ENCODE data around the gene FOSL2. TPM values are rescaled to one million over a fixed set of nuclear protein-coding genes. Genes with fewer than 3 reads are reported as not detected.

The FOSL2 gene
- total RNA-seq, 2 donors from 2014 or later = 27.5 to 33.9 TPM

GRCh38 chr2:28423856-28424605, 31.4 kb downstream of the FOSL2 start:
- Histone ChIP-seq H3K27ac (peak overlapping the region in 2 of 4 donors; percentile 6 to 44), H3K36me3 (replicated peaks in 1 of 2; ENCODE audit: insufficient read depth in 1 of 2, low read depth in 2 of 2) (no peaks in the 10 kb centered on the region), H3K4me3 (no peak overlapping the region), H3K4me1 (peaks cover 18% of the 10 kb centered on the region), H3K27me3 (no peaks in the 10 kb centered on the region), H3K9me3 (no peaks in the 10 kb centered on the region)
- TF ChIP-seq POLR2A (IDR thresholded peaks at IDR 0.05) (no peak), CTCF (IDR thresholded peaks at IDR 0.05) (no peak)
- peak in 2 of 4 donors; percentile 22 to 47 for DNase-seq
- 8 to 11% methylated on average over 7 of the region's 7 CpGs for WGBS, 2 donors
- intact Hi-C loops (cut with DNase I) = no loop called here
- peak; percentile 41 for ATAC-seq

GRCh38 chr2:28424799-28425463, 32.3 kb downstream of the FOSL2 start:
- DNase-seq = no peak
- no peak overlapping the region for H3K4me3 ChIP-seq
- H3K27ac ChIP-seq = peak overlapping the region in 1 of 4 donors; percentile 44
- no peaks in the 10 kb centered on the region for H3K36me3 ChIP-seq (replicated peaks in 1 of 2; ENCODE audit: insufficient read depth in 1 of 2, low read depth in 2 of 2)
- peaks cover 20% of the 10 kb centered on the region for H3K4me1 ChIP-seq
- no peaks in the 10 kb centered on the region for H3K9me3 ChIP-seq
- intact Hi-C loops (cut with DNase I) = no loop called here
- WGBS, 2 donors = 83 to 98% methylated on average over 2 of the region's 2 CpGs
- TF ChIP-seq POLR2A (IDR thresholded peaks at IDR 0.05) (no peak), CTCF (IDR thresholded peaks at IDR 0.05) (no peak)
- no peaks in the 10 kb centered on the region for H3K27me3 ChIP-seq
- no peak for ATAC-seq

- Histone ChIP-seq H3K4me1 (peaks cover 25% of the 10 kb centered on the region), H3K4me3 (no peak overlapping the region), H3K36me3 (replicated peaks in 1 of 2; ENCODE audit: insufficient read depth in 1 of 2, low read depth in 2 of 2) (no peaks in the 10 kb centered on the region), H3K27ac (no peak overlapping the region), H3K9me3 (no peaks in the 10 kb centered on the region), H3K27me3 (no peaks in the 10 kb centered on the region)
- WGBS, 2 donors = 74 to 88% methylated on average over 5 of the region's 5 CpGs
- DNase-seq (no peak), ATAC-seq (no peak)
- TF ChIP-seq POLR2A (IDR thresholded peaks at IDR 0.05) = no peak
- TF ChIP-seq CTCF (IDR thresholded peaks at IDR 0.05) = no peak
- intact Hi-C loops (cut with DNase I) = no loop called here
Measured at GRCh38 chr2:28425464-28425835, 32.8 kb downstream of the FOSL2 start.

- no peak for ATAC-seq
- TF ChIP-seq POLR2A (IDR thresholded peaks at IDR 0.05) = no peak
- TF ChIP-seq CTCF (IDR thresholded peaks at IDR 0.05) = no peak
- Histone ChIP-seq H3K27me3 (no peaks in the 10 kb centered on the region), H3K4me1 (peaks cover 33% of the 10 kb centered on the region), H3K9me3 (no peaks in the 10 kb centered on the region), H3K27ac (no peak overlapping the region), H3K36me3 (replicated peaks in 1 of 2; ENCODE audit: insufficient read depth in 1 of 2, low read depth in 2 of 2) (no peaks in the 10 kb centered on the region), H3K4me3 (no peak overlapping the region)
- WGBS, 2 donors = 85 to 100% methylated on average over 4 to 10 of the region's 10 CpGs
- DNase-seq = no peak
- intact Hi-C loops (cut with DNase I) = no loop called here
Measured at GRCh38 chr2:28427741-28428415, 35.2 kb downstream of the FOSL2 start.
